HCT116 (cell line): ENCODE data around the gene NF1. TPM values are rescaled to one million over a fixed set of nuclear protein-coding genes. Genes with fewer than 3 reads are reported as not detected.

Experiments
- ATAC-seq: fragments of 200-7000 bp; cut with Tn5 transposase; 2 replicates; pipeline ENCODE4 v1.9.1; 2020; ENCODE audit warnings: mild to moderate bottlenecking, moderate library complexity
- BruUV-seq: library from RNA; stranded (reverse); fragments of 400-500 nt; replicated peaks from 2 replicates; lab custom pipeline; 2021; lab: Mats Ljungman, UMichigan
- CTCF ChIA-PET: fragments of 300-600 bp; sonication (Branson Sonifier 250); formaldehyde crosslinking; loops from one replicate; lab custom pipeline; 2021; ENCODE audit warnings: antibody characterized with exemption; lab: Charles Lee
- POLR2A ChIA-PET: fragments of 300-600, 350-600 bp; sonication (Branson Sonifier 250); formaldehyde crosslinking; loops from one replicate; lab custom pipeline; 2021; ENCODE audit warnings: antibody characterized with exemption; lab: Charles Lee
- RAD21 ChIA-PET, 2 experiments: fragments of 300-600 bp; sonication (Branson Sonifier 250); formaldehyde crosslinking; loops; one replicate each; lab custom pipeline; 2023; ENCODE audit warnings: low total read pairs in 2 of 2; ENCODE audit not compliant: uncharacterized antibody in 2 of 2, unreplicated experiment in 2 of 2, low non-redundant PET in 1 of 2; lab: Charles Lee
- DNase-seq: peaks from one replicate; pipeline ENCODE4 v3.0.0-alpha.2; 2010; ENCODE audit warnings: low read depth, low spot score
- H2AFZ ChIP-seq: fragments of 200-600 bp; shearing (Covaris generic), sonication (generic); 2 replicates; pipeline ENCODE4 v1.6.1; 2017; ENCODE audit warnings: low read depth, mixed run types, mixed read lengths, antibody characterized with exemption, low read length; ENCODE audit not compliant: poor library complexity, severe bottlenecking
- H3K27ac ChIP-seq: 2 replicates; pipeline ENCODE4 v1.5.1; 2012; ENCODE audit warnings: low read depth, low read length
- H3K27me3 ChIP-seq: fragments of 200-600 bp; sonication (generic); 2 replicates; pipeline ENCODE4 v1.6.1; 2016; ENCODE audit warnings: mixed run types, low read length, mixed read lengths; ENCODE audit not compliant: insufficient read depth
- H3K36me3 ChIP-seq, 2 experiments: fragments of 200-500 bp in 1 of 2; fragments of 200-600 bp in 1 of 2; sonication (Bioruptor generic) in 1 of 2; sonication (generic) in 1 of 2; 2 replicates each; pipeline versions ENCODE4 v1.5.1 to v1.6.1; 2014 to 2016; ENCODE audit warnings: low read length in 2 of 2, inconsistent platforms in 1 of 2, mixed read lengths in 1 of 2, mixed run types in 1 of 2; ENCODE audit not compliant: insufficient read depth in 2 of 2, control insufficient read depth in 1 of 2
- H3K4me1 ChIP-seq, 2 experiments: fragments of 200-600 bp in 1 of 2; sonication (generic) in 1 of 2; 2 replicates each; pipeline versions ENCODE4 v1.5.1 to v1.6.1; 2012 to 2017; ENCODE audit warnings: low read length in 2 of 2, inconsistent platforms in 1 of 2, mild to moderate bottlenecking in 1 of 2, mixed read lengths in 1 of 2, mixed run types in 1 of 2, moderate library complexity in 1 of 2; ENCODE audit not compliant: insufficient read depth in 2 of 2, control insufficient read depth in 1 of 2
- H3K4me2 ChIP-seq: fragments of 200-600 bp; sonication (generic); 2 replicates; pipeline ENCODE4 v1.6.1; 2017; ENCODE audit warnings: mixed run types, low read length, mixed read lengths
- H3K4me3 ChIP-seq, 2 experiments: fragments of 200-600 bp in 1 of 2; sonication (generic) in 1 of 2; replicated peaks in 1 of 2; 2 replicates each; pipeline ENCODE4 v1.5.1; 2011 to 2016; ENCODE audit warnings: low read length in 2 of 2, control low read depth in 1 of 2, low read depth in 1 of 2, mild to moderate bottlenecking in 1 of 2, mixed read lengths in 1 of 2, mixed run types in 1 of 2
- H3K79me2 ChIP-seq: fragments of 200-600 bp; sonication (generic); 2 replicates; pipeline ENCODE4 v1.6.1; 2017; ENCODE audit warnings: mild to moderate bottlenecking, mixed run types, low read length, moderate library complexity, mixed read lengths; ENCODE audit not compliant: insufficient read depth
- H3K9ac ChIP-seq: fragments of 200-600 bp; sonication (generic); 2 replicates; pipeline ENCODE4 v1.6.1; 2016; ENCODE audit warnings: low read length, mixed read lengths
- H3K9me2 ChIP-seq: fragments of 200-600 bp; sonication (generic), shearing (Covaris generic); 2 replicates; pipeline ENCODE4 v1.6.1; 2017; ENCODE audit warnings: mixed run types, mild to moderate bottlenecking, moderate library complexity; ENCODE audit not compliant: insufficient read depth
- H3K9me3 ChIP-seq, 2 experiments: fragments of 200-500 bp in 1 of 2; fragments of 200-600 bp in 1 of 2; sonication (Bioruptor generic) in 1 of 2; sonication (generic) in 1 of 2; 2 replicates each; pipeline ENCODE4 v1.6.1; 2014 to 2017; ENCODE audit warnings: low read length in 2 of 2, mixed read lengths in 2 of 2, inconsistent platforms in 1 of 2, low read depth in 1 of 2, mild to moderate bottlenecking in 1 of 2, mixed run types in 1 of 2, moderate library complexity in 1 of 2; ENCODE audit not compliant: control insufficient read depth in 1 of 2, insufficient read depth in 1 of 2
- H4K20me1 ChIP-seq: fragments of 200-600 bp; sonication (generic), shearing (Covaris generic); 2 replicates; pipeline ENCODE4 v1.6.1; 2017; ENCODE audit warnings: mixed run types, mild to moderate bottlenecking, moderate library complexity; ENCODE audit not compliant: insufficient read depth
- CEBPB ChIP-seq: IDR thresholded peaks from 2 replicates; pipeline ENCODE4 v1.6.1; 2012; ENCODE audit warnings: low read depth
- EGR1 ChIP-seq: IDR thresholded peaks from 2 replicates; pipeline ENCODE4 v1.6.1; 2012; ENCODE audit warnings: low read depth
- EZH2 ChIP-seq: fragments of 200-600 bp; sonication (generic); IDR thresholded peaks from 2 replicates; pipeline ENCODE4 v1.6.1; 2017; ENCODE audit warnings: antibody characterized with exemption, mixed run types
- EZH2phosphoT487 ChIP-seq: fragments of 200-600 bp; IDR thresholded peaks from 2 replicates; pipeline ENCODE4 v1.6.1; 2018; ENCODE audit warnings: antibody characterized with exemption, borderline replicate concordance
- FOSL1 ChIP-seq: IDR thresholded peaks from 2 replicates; pipeline ENCODE4 v1.6.1; 2012; ENCODE audit warnings: low read depth
- POLR2A ChIP-seq: IDR thresholded peaks from 2 replicates; pipeline ENCODE4 v1.7.0; 2011; ENCODE audit warnings: borderline replicate concordance; ENCODE audit not compliant: insufficient read depth, insufficient read length; ENCODE audit errors: extremely low read depth
- POLR2AphosphoS5 ChIP-seq: IDR thresholded peaks from 2 replicates; pipeline ENCODE4 v1.6.1; 2011; ENCODE audit warnings: mild to moderate bottlenecking, low read depth, low read length, moderate library complexity
- SIN3A ChIP-seq: IDR thresholded peaks from 2 replicates; pipeline ENCODE4 v1.6.1; 2012; ENCODE audit warnings: low read depth
- TCF7L2 ChIP-seq: IDR thresholded peaks from 2 replicates; pipeline ENCODE4 v1.7.0; 2011; ENCODE audit warnings: borderline replicate concordance, inconsistent platforms; ENCODE audit not compliant: insufficient read depth, insufficient read length; ENCODE audit errors: extremely low read depth
- YY1 ChIP-seq: IDR thresholded peaks from 2 replicates; pipeline ENCODE4 v1.6.1; 2011; ENCODE audit warnings: low read length, low read depth, moderate library complexity, mild to moderate bottlenecking; ENCODE audit not compliant: insufficient replicate concordance; ENCODE audit errors: extremely low read depth
- ZFX ChIP-seq: fragments of 450-650 bp; IDR thresholded peaks from 2 replicates; pipeline ENCODE4 v1.6.1; 2017
- ZNF274 ChIP-seq: fragments of 200-500 bp; sonication (Bioruptor generic); IDR thresholded peaks from 2 replicates; pipeline ENCODE4 v1.6.1; 2014; ENCODE audit warnings: mild to moderate bottlenecking, low read depth, low read length, inconsistent platforms
- intact Hi-C: fragments of 100-400 bp; cut with micrococcal nuclease; formaldehyde crosslinking; loops from 2 replicates; pipeline ENCODE4 v1.10.0; 2022
- total RNA-seq: library from RNA; stranded (reverse); gene quantifications from one replicate; pipeline ENCODE4 v1.2.1, GENCODE V29; 2021; ENCODE audit not compliant: unreplicated experiment
- TF ChIP-seq, protein P1 (sequence below): IDR thresholded peaks from 2 replicates; pipeline ENCODE4 v1.6.1; 2012; ENCODE audit warnings: low read depth
- TF ChIP-seq, protein P2 (sequence below): IDR thresholded peaks from 2 replicates; pipeline ENCODE4 v1.6.1; 2012
- TF ChIP-seq, protein P3 (sequence below): IDR thresholded peaks from 2 replicates; pipeline ENCODE4 v1.6.1; 2012
- TF ChIP-seq, protein P4 (sequence below), 3 experiments: fragments of 200-600 bp in 1 of 3; sonication (generic) in 1 of 3; IDR thresholded peaks in 2 of 3; conservative IDR thresholded peaks in 1 of 3; 2 replicates each; pipeline ENCODE4 v1.5.1; 2012 to 2017; ENCODE audit warnings: low read depth in 2 of 3, low read length in 2 of 3, antibody characterized with exemption in 1 of 3, borderline replicate concordance in 1 of 3, control low read depth in 1 of 3, mild to moderate bottlenecking in 1 of 3, mixed read lengths in 1 of 3, mixed run types in 1 of 3, moderate library complexity in 1 of 3; ENCODE audit not compliant: insufficient read depth in 1 of 3

NF1 gene
- total RNA-seq, 1 experiment from 2014 or later, result 20.8 TPM

DNA sequence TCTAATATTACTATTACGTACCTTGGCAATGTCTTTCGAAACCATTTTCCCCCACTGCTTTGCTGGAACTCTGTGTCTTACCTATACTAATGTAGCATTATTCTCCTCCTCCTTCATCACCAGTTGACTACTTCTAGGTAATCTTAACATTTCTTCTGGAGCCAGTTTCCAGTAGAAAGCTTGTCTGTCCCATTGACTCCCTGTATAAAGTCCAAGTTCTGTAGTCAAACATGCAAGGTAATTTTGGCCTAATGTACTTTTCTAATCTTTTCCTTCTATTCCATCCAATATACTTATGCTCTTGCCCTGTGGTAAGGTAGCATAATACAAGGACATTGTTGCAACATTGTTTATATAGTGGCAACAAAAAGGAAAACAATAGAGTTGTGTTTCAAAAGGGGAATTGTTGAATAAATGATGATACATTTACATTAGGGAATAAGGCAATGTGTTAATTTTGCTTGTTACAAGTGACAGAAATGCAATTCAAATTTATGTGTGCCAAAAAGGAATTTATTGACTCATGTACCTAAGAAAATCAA is 174.3 kb downstream of the NF1 start:
- RAD21 ChIA-PET, result no interaction called here
- H3K9me2 ChIP-seq, result peaks cover 4% of the 10 kb centered on the region; the same call in 1 of the 2 replicates
- ATAC-seq (no peak), DNase-seq (no peak)
- H3K4me3 ChIP-seq, result 0 out of 4 replicates have a peak overlapping the region, but pooled peaks of 1 of the 2 experiments have one; percentile 9
- 0 out of 4 replicates have a peak, but pooled peaks cover 3 to 9% of the 10 kb centered on the region in 2 experiments for H3K36me3 ChIP-seq
- H3K9me3 ChIP-seq, result no peaks in the 10 kb centered on the region
- H3K79me2 ChIP-seq, result no peaks in the 10 kb centered on the region
- intact Hi-C loops, result no loop called here
- no peaks in the 10 kb centered on the region for H4K20me1 ChIP-seq
- no peaks in the 10 kb centered on the region for H3K27me3 ChIP-seq
- H3K27ac ChIP-seq, result peak overlapping the region; percentile 36; the same call in 1 of the 2 replicates
- TF ChIP-seq SIN3A (no peak), POLR2A (no peak), YY1 (no peak), CEBPB (no peak), EGR1 (no peak), EZH2 (no peak), TCF7L2 (no peak), POLR2AphosphoS5 (no peak), ZNF274 (no peak), EZH2phosphoT487 (no peak), ZFX (no peak), FOSL1 (no peak)
- TF ChIP-seq, protein P1, sequence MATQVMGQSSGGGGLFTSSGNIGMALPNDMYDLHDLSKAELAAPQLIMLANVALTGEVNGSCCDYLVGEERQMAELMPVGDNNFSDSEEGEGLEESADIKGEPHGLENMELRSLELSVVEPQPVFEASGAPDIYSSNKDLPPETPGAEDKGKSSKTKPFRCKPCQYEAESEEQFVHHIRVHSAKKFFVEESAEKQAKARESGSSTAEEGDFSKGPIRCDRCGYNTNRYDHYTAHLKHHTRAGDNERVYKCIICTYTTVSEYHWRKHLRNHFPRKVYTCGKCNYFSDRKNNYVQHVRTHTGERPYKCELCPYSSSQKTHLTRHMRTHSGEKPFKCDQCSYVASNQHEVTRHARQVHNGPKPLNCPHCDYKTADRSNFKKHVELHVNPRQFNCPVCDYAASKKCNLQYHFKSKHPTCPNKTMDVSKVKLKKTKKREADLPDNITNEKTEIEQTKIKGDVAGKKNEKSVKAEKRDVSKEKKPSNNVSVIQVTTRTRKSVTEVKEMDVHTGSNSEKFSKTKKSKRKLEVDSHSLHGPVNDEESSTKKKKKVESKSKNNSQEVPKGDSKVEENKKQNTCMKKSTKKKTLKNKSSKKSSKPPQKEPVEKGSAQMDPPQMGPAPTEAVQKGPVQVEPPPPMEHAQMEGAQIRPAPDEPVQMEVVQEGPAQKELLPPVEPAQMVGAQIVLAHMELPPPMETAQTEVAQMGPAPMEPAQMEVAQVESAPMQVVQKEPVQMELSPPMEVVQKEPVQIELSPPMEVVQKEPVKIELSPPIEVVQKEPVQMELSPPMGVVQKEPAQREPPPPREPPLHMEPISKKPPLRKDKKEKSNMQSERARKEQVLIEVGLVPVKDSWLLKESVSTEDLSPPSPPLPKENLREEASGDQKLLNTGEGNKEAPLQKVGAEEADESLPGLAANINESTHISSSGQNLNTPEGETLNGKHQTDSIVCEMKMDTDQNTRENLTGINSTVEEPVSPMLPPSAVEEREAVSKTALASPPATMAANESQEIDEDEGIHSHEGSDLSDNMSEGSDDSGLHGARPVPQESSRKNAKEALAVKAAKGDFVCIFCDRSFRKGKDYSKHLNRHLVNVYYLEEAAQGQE, result no peak
- TF ChIP-seq, protein P2, sequence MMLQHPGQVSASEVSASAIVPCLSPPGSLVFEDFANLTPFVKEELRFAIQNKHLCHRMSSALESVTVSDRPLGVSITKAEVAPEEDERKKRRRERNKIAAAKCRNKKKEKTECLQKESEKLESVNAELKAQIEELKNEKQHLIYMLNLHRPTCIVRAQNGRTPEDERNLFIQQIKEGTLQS, result no peak
- TF ChIP-seq, protein P3, sequence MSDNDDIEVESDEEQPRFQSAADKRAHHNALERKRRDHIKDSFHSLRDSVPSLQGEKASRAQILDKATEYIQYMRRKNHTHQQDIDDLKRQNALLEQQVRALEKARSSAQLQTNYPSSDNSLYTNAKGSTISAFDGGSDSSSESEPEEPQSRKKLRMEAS, result no peak
- TF ChIP-seq, protein P4, sequence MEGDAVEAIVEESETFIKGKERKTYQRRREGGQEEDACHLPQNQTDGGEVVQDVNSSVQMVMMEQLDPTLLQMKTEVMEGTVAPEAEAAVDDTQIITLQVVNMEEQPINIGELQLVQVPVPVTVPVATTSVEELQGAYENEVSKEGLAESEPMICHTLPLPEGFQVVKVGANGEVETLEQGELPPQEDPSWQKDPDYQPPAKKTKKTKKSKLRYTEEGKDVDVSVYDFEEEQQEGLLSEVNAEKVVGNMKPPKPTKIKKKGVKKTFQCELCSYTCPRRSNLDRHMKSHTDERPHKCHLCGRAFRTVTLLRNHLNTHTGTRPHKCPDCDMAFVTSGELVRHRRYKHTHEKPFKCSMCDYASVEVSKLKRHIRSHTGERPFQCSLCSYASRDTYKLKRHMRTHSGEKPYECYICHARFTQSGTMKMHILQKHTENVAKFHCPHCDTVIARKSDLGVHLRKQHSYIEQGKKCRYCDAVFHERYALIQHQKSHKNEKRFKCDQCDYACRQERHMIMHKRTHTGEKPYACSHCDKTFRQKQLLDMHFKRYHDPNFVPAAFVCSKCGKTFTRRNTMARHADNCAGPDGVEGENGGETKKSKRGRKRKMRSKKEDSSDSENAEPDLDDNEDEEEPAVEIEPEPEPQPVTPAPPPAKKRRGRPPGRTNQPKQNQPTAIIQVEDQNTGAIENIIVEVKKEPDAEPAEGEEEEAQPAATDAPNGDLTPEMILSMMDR (IDR thresholded peaks at IDR 0.05 in 2 of 3, conservative IDR thresholded peaks at IDR 0.05 in 1 of 3; ENCODE audit: borderline replicate concordance in 1 of 3, insufficient read depth in 1 of 3, low read depth in 2 of 3, low read length in 2 of 3), result no peak
- POLR2A ChIA-PET, result no interaction called here
- no peak overlapping the region for H2AFZ ChIP-seq
- peaks cover 16 to 18% of the 10 kb centered on the region in 2 experiments for H3K4me1 ChIP-seq
- no TSS peak for BruUV-seq
- CTCF ChIA-PET, result no interaction called here
- H3K4me2 ChIP-seq, result peak overlapping the region; percentile 55
- H3K9ac ChIP-seq, result no peak overlapping the region
